ENCODE results near the gene CXCR6. TPM values are rescaled to one million over a fixed set of nuclear protein-coding genes. Genes with fewer than 3 reads are reported as not detected.
A peak's percentile ranks its signal among the peaks of the same experiment; 100 is the strongest.

CXCR6 gene
- total RNA-seq, 4 donors from 2014 or later: 1.7 to 3.6 (median 2.5) TPM; not detected in 1

GRCh38 chr3:45939341-45939771 is 3.9 kb upstream of the CXCR6 start:
- Histone ChIP-seq H3K27ac (peak overlapping the region in 1 of 4 donors; percentile 14), H3K4me1 (no peaks in the 10 kb centered on the region), H3K4me3 (no peak overlapping the region), H3K27me3 (no peaks in the 10 kb centered on the region), H3K9me3 (no peaks in the 10 kb centered on the region), H3K36me3 (peaks cover 0 to 31% (median 0%) of the 10 kb centered on the region in 3 donors)
- DNase-seq: no peak
- TF ChIP-seq CTCF (IDR thresholded peaks at IDR 0.05): no peak
- TF ChIP-seq POLR2A (IDR thresholded peaks at IDR 0.05): no peak

- peaks cover 0 to 23% (median 0%) of the 10 kb centered on the region in 3 donors for H3K36me3 ChIP-seq
- no peak for DNase-seq
- no peak overlapping the region for H3K27ac ChIP-seq
- no peaks in the 10 kb centered on the region for H3K27me3 ChIP-seq
- no peaks in the 10 kb centered on the region for H3K4me1 ChIP-seq
- no peak overlapping the region for H3K4me3 ChIP-seq
- H3K9me3 ChIP-seq: no peaks in the 10 kb centered on the region
- TF ChIP-seq CTCF (IDR thresholded peaks at IDR 0.05) (no peak), POLR2A (IDR thresholded peaks at IDR 0.05) (no peak)
Measured at GRCh38 chr3:45940004-45940780, 3.1 kb upstream of the CXCR6 start.

- no peak overlapping the region for H3K4me3 ChIP-seq
- DNase-seq: no peak
- TF ChIP-seq POLR2A (IDR thresholded peaks at IDR 0.05): no peak
- no peak for TF ChIP-seq CTCF (IDR thresholded peaks at IDR 0.05)
- no peaks in the 10 kb centered on the region for H3K27me3 ChIP-seq
- H3K27ac ChIP-seq: no peak overlapping the region
- no peaks in the 10 kb centered on the region for H3K9me3 ChIP-seq
- peaks cover 0 to 18% (median 0%) of the 10 kb centered on the region in 3 donors for H3K36me3 ChIP-seq
- H3K4me1 ChIP-seq: no peaks in the 10 kb centered on the region
Measured at GRCh38 chr3:45940781-45941365, 2.4 kb upstream of the CXCR6 start.

GRCh38 chr3:45942051-45942825 is 1.0 kb upstream of the CXCR6 start:
- no peaks in the 10 kb centered on the region for H3K4me1 ChIP-seq
- TF ChIP-seq CTCF (IDR thresholded peaks at IDR 0.05) (no peak), POLR2A (IDR thresholded peaks at IDR 0.05) (no peak)
- no peak overlapping the region for H3K4me3 ChIP-seq
- no peaks in the 10 kb centered on the region for H3K27me3 ChIP-seq
- DNase-seq: no peak
- peak overlapping the region in 2 of 4 donors; percentile 32 to 66 for H3K27ac ChIP-seq
- no peaks in the 10 kb centered on the region for H3K9me3 ChIP-seq
- H3K36me3 ChIP-seq: peaks cover 0 to 21% (median 5%) of the 10 kb centered on the region in 3 donors

- peak overlapping the region; percentile 25 to 80 (median 56) for H3K27ac ChIP-seq
- peak in 1 of 2 donors; percentile 23 for TF ChIP-seq POLR2A (IDR thresholded peaks at IDR 0.05)
- TF ChIP-seq CTCF (IDR thresholded peaks at IDR 0.05): no peak
- peaks cover 0 to 41% (median 5%) of the 10 kb centered on the region in 3 donors for H3K36me3 ChIP-seq
- DNase-seq: peak in 1 of 3 donors; percentile 50
- H3K9me3 ChIP-seq: no peaks in the 10 kb centered on the region
- H3K4me1 ChIP-seq: peaks cover 0 to 5% (median 0%) of the 10 kb centered on the region in 4 donors
- H3K4me3 ChIP-seq: peak overlapping the region in 2 of 4 donors; percentile 30 to 33
- H3K27me3 ChIP-seq: no peaks in the 10 kb centered on the region
Measured at GRCh38 chr3:45944830-45945620, 1.8 kb downstream of the CXCR6 start.

All from Peyer's patch (tissue), 4 donors.